Measurements from ENCODE around the gene RBM38. TPM values are rescaled to one million over a fixed set of nuclear protein-coding genes. Genes with fewer than 3 reads are reported as not detected.

RBM38 gene
- total RNA-seq, 1 experiment from 2014 or later: 52.7 TPM

DNA sequence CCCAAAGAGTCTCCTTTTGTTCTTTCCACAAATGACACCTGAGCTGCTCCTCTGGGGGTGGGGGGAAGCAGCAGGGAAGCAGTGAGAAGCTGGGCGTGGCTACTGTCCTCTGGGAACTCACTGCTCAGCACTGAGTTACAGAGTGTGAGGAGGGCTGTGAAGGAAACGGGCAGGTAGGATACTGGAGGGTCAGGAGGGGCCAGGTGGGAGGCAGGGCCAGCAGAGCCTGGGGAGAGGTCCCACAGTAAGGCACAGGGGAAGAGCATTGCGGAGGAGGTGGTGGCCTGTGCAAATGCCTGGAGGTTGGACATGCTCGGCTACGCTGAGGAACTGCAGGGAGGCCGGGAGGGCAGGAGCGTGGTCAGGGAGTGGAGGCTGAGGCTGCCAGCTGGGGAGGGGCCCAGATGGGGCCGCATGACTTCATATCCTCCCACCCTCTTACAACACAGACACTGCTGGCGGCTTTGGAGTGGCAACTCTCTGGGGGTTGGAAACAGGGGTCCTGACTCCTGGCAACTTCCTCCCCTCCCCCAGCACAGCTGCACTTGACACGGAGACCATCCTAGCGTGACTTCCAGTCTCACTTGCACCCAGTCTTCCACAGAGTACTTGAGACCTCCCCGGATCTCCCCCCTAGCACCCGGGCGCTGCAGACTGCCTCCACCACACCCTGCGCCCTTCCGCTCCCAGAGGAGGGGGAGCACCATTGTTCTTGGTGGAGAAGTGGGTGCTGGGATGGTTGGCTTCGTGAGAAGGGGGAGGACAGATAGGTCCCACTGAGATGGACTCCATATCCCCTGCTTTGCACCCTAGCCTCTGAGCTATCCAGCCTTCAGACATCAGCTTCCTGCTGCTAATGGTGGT lies 34.2 kb downstream of the RBM38 start:
- no TSS peak for BruUV-seq (replicated peaks)
- POLR2A ChIA-PET (ENCODE audit: low non-redundant PET): no interaction called here
- H3K36me3 ChIP-seq (ENCODE audit: insufficient read depth, low read length, poor library complexity, severe bottlenecking): no peaks in the 10 kb centered on the region
- intact Hi-C loops (cut with micrococcal nuclease; ENCODE audit: unreplicated experiment): no loop called here
- no peak for DNase-seq (ENCODE audit: low spot score)
- TF ChIP-seq CTCF (conservative IDR thresholded peaks at IDR 0.05; ENCODE audit: low read depth, low read length): no peak
- TF ChIP-seq EZH2 (IDR thresholded peaks at IDR 0.05; ENCODE audit: borderline replicate concordance, low read depth, low read length, poor library complexity, severe bottlenecking): no peak
- H3K27ac ChIP-seq (ENCODE audit: low read depth, low read length, poor library complexity, severe bottlenecking): no peak overlapping the region
- CTCF ChIA-PET: no interaction called here
- no peak overlapping the region for H3K4me3 ChIP-seq (ENCODE audit: low read depth, low read length, poor library complexity, severe bottlenecking)
- no peaks in the 10 kb centered on the region for H3K9me3 ChIP-seq (ENCODE audit: low read depth, low read length, poor library complexity, severe bottlenecking)
- no peaks in the 10 kb centered on the region for H3K27me3 ChIP-seq (replicated peaks; ENCODE audit: insufficient read depth, low read depth, low read length, poor library complexity)
- no peaks in the 10 kb centered on the region for H3K4me1 ChIP-seq (ENCODE audit: insufficient read depth, low read length, poor library complexity, severe bottlenecking)

- ChIA-PET POLR2A (ENCODE audit: low non-redundant PET) (no interaction called here), CTCF (no interaction called here)
- intact Hi-C loops (cut with micrococcal nuclease; ENCODE audit: unreplicated experiment): no loop called here
- no peaks in the 10 kb centered on the region for H3K36me3 ChIP-seq (ENCODE audit: insufficient read depth, low read length, poor library complexity, severe bottlenecking)
- no peak overlapping the region for H3K27ac ChIP-seq (ENCODE audit: low read depth, low read length, poor library complexity, severe bottlenecking)
- no peak for TF ChIP-seq EZH2 (IDR thresholded peaks at IDR 0.05; ENCODE audit: borderline replicate concordance, low read depth, low read length, poor library complexity, severe bottlenecking)
- no peak for TF ChIP-seq CTCF (conservative IDR thresholded peaks at IDR 0.05; ENCODE audit: low read depth, low read length)
- no peaks in the 10 kb centered on the region for H3K9me3 ChIP-seq (ENCODE audit: low read depth, low read length, poor library complexity, severe bottlenecking)
- H3K4me3 ChIP-seq (ENCODE audit: low read depth, low read length, poor library complexity, severe bottlenecking): no peak overlapping the region
- no peaks in the 10 kb centered on the region for H3K4me1 ChIP-seq (ENCODE audit: insufficient read depth, low read length, poor library complexity, severe bottlenecking)
- no peak for DNase-seq (ENCODE audit: low spot score)
- no TSS peak for BruUV-seq (replicated peaks)
- H3K27me3 ChIP-seq (replicated peaks; ENCODE audit: insufficient read depth, low read depth, low read length, poor library complexity): no peaks in the 10 kb centered on the region
Measured at GRCh38 chr20:57426271-57426689, 35.1 kb downstream of the RBM38 start.

DNA sequence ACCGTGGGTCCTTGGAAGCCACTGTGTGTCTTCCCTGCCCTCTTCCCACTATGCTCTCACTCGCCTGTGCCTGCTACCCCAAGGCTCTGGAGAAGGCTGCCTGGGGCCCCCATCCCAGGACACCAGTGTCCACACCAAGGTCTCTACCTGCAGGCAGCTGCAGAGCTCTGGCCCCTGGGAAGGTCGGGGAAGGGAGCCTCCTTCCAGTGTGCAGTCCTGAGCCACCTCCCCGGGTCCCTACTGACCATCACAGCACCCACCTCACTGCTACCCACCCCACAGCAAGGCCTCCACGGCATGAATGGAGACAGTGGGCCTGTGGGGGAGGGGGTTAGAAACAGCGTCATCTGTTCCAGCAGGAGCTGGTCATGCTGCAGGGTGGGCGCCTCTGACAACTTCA lies 35.6 kb downstream of the RBM38 start:
- ChIA-PET POLR2A (ENCODE audit: low non-redundant PET) (no interaction called here), CTCF (no interaction called here)
- Histone ChIP-seq H3K36me3 (ENCODE audit: insufficient read depth, low read length, poor library complexity, severe bottlenecking) (no peaks in the 10 kb centered on the region), H3K27ac (ENCODE audit: low read depth, low read length, poor library complexity, severe bottlenecking) (no peak overlapping the region), H3K4me1 (ENCODE audit: insufficient read depth, low read length, poor library complexity, severe bottlenecking) (no peaks in the 10 kb centered on the region), H3K27me3 (replicated peaks; ENCODE audit: insufficient read depth, low read depth, low read length, poor library complexity) (no peaks in the 10 kb centered on the region), H3K9me3 (ENCODE audit: low read depth, low read length, poor library complexity, severe bottlenecking) (no peaks in the 10 kb centered on the region), H3K4me3 (ENCODE audit: low read depth, low read length, poor library complexity, severe bottlenecking) (no peak overlapping the region)
- no peak for TF ChIP-seq EZH2 (IDR thresholded peaks at IDR 0.05; ENCODE audit: borderline replicate concordance, low read depth, low read length, poor library complexity, severe bottlenecking)
- TF ChIP-seq CTCF (conservative IDR thresholded peaks at IDR 0.05; ENCODE audit: low read depth, low read length): no peak
- intact Hi-C loops (cut with micrococcal nuclease; ENCODE audit: unreplicated experiment): no loop called here
- DNase-seq (ENCODE audit: low spot score): no peak
- BruUV-seq (replicated peaks): no TSS peak

Measured in A673 (cell line).